H9 (cell line): ENCODE measurements around the gene RAP1GDS1. TPM values are rescaled to one million over a fixed set of nuclear protein-coding genes. Genes with fewer than 3 reads are reported as not detected.

Experiments
- DNase-seq: peaks from one replicate; pipeline ENCODE4 v3.0.0-alpha.2; 2017
- H2AFZ ChIP-seq: one replicate; pipeline ENCODE4 v1.6.1; 2013; ENCODE audit warnings: mild to moderate bottlenecking, low read length, control low read depth, moderate library complexity
- H2AK5ac ChIP-seq: 2 replicates; pipeline ENCODE4 v1.6.1; 2013; ENCODE audit warnings: low read length, control low read depth, mixed read lengths; ENCODE audit not compliant: insufficient read length
- H2BK120ac ChIP-seq: one replicate; pipeline ENCODE4 v1.6.1; 2013; ENCODE audit warnings: low read depth, mild to moderate bottlenecking, low read length, control low read depth, inconsistent platforms; ENCODE audit not compliant: poor library complexity, severe bottlenecking
- H2BK12ac ChIP-seq: 2 replicates; pipeline ENCODE4 v1.6.1; 2013; ENCODE audit warnings: low read length, control low read depth, mixed read lengths, low read depth; ENCODE audit not compliant: insufficient read length
- H2BK15ac ChIP-seq: 2 replicates; pipeline ENCODE4 v1.6.1; 2013; ENCODE audit warnings: low read depth, low read length, control low read depth
- H2BK20ac ChIP-seq: one replicate; pipeline ENCODE4 v1.6.1; 2013; ENCODE audit warnings: low read depth, mild to moderate bottlenecking, low read length, control low read depth, inconsistent platforms; ENCODE audit not compliant: poor library complexity, severe bottlenecking
- H2BK5ac ChIP-seq: 2 replicates; pipeline ENCODE4 v1.6.1; 2013; ENCODE audit warnings: low read length, control low read depth, mixed read lengths; ENCODE audit not compliant: insufficient read length
- H3K14ac ChIP-seq: 2 replicates; pipeline ENCODE4 v1.6.1; 2013; ENCODE audit warnings: low read length, control low read depth; ENCODE audit not compliant: insufficient read depth
- H3K18ac ChIP-seq: 2 replicates; pipeline ENCODE4 v1.6.1; 2013; ENCODE audit warnings: low read depth, mild to moderate bottlenecking, mixed read lengths, low read length, control low read depth; ENCODE audit not compliant: insufficient read length
- H3K23ac ChIP-seq: 2 replicates; pipeline ENCODE4 v1.6.1; 2013; ENCODE audit warnings: low read length, control low read depth, mixed read lengths, low read depth; ENCODE audit not compliant: insufficient read length
- H3K23me2 ChIP-seq: 2 replicates; pipeline ENCODE4 v1.6.1; 2013; ENCODE audit warnings: low read depth, mild to moderate bottlenecking, mixed read lengths, low read length, control low read depth; ENCODE audit not compliant: insufficient read length, poor library complexity, severe bottlenecking
- H3K27ac ChIP-seq: 2 replicates; pipeline ENCODE4 v1.5.1; 2013; ENCODE audit warnings: low read length, control low read depth, mixed read lengths, low read depth; ENCODE audit not compliant: insufficient read length
- H3K27me3 ChIP-seq: 2 replicates; pipeline ENCODE4 v1.6.1; 2013; ENCODE audit warnings: low read length, control low read depth, inconsistent platforms; ENCODE audit not compliant: insufficient read depth
- H3K4ac ChIP-seq: 2 replicates; pipeline ENCODE4 v1.6.1; 2013; ENCODE audit warnings: low read depth, mild to moderate bottlenecking, control low read depth, inconsistent platforms, low read length, moderate library complexity
- H3K4me1 ChIP-seq: 2 replicates; pipeline ENCODE4 v1.6.1; 2013; ENCODE audit warnings: low read length, control low read depth, inconsistent platforms; ENCODE audit not compliant: insufficient read depth
- H3K4me2 ChIP-seq: 2 replicates; pipeline ENCODE4 v1.6.1; 2013; ENCODE audit warnings: low read length, control low read depth, mixed read lengths; ENCODE audit not compliant: insufficient read length, insufficient read depth
- H3K56ac ChIP-seq: 2 replicates; pipeline ENCODE4 v1.6.1; 2013; ENCODE audit warnings: low read depth, mild to moderate bottlenecking, mixed read lengths, low read length, control low read depth; ENCODE audit not compliant: insufficient read length
- H3K79me1 ChIP-seq: 2 replicates; pipeline ENCODE4 v1.6.1; 2013; ENCODE audit warnings: low read depth, mild to moderate bottlenecking, moderate library complexity, low read length, control low read depth, inconsistent platforms; ENCODE audit not compliant: insufficient read depth, poor library complexity, severe bottlenecking
- H3K79me2 ChIP-seq: 2 replicates; pipeline ENCODE4 v1.6.1; 2013; ENCODE audit warnings: low read length, control low read depth, inconsistent platforms; ENCODE audit not compliant: insufficient read depth
- H3K9ac ChIP-seq: 2 replicates; pipeline ENCODE4 v1.6.1; 2013; ENCODE audit warnings: low read length, control low read depth, mixed read lengths; ENCODE audit not compliant: insufficient read length; ENCODE audit errors: extremely low read depth
- H3K9me3 ChIP-seq: one replicate; pipeline ENCODE4 v1.6.1; 2013; ENCODE audit warnings: low read depth, low read length, inconsistent platforms; ENCODE audit not compliant: control insufficient read depth
- H3T11ph ChIP-seq: one replicate; pipeline ENCODE4 v1.6.1; 2013; ENCODE audit warnings: mild to moderate bottlenecking, low read length, control low read depth, inconsistent platforms
- H4K20me1 ChIP-seq: one replicate; pipeline ENCODE4 v1.6.1; 2013; ENCODE audit not compliant: control insufficient read depth, insufficient read length, insufficient read depth
- H4K5ac ChIP-seq: 2 replicates; pipeline ENCODE4 v1.6.1; 2013; ENCODE audit warnings: low read depth, mild to moderate bottlenecking, mixed read lengths, low read length, control low read depth; ENCODE audit not compliant: insufficient read length
- H4K8ac ChIP-seq: replicated peaks from 2 replicates; pipeline ENCODE4 v1.6.1; 2013; ENCODE audit warnings: low read length, control low read depth, mixed read lengths, low read depth; ENCODE audit not compliant: insufficient read length
- H4K91ac ChIP-seq: 2 replicates; pipeline ENCODE4 v1.6.1; 2013; ENCODE audit warnings: low read depth, mild to moderate bottlenecking, moderate library complexity, mixed read lengths, low read length, control low read depth; ENCODE audit not compliant: insufficient read length
- H3K27ac Mint-ChIP-seq, 3 experiments: 2 replicates in 2 of 3; 3 replicates in 1 of 3; pipeline ENCODE4 v1.8.0; 2020 to 2021; ENCODE audit warnings: mixed read lengths in 3 of 3, mild to moderate bottlenecking in 1 of 3, moderate library complexity in 1 of 3
- H3K27me3 Mint-ChIP-seq: 2 replicates; pipeline ENCODE4 v1.8.0; 2021; ENCODE audit warnings: low read depth, mild to moderate bottlenecking, moderate library complexity, mixed read lengths
- H3K36me3 Mint-ChIP-seq, 3 experiments: 2 replicates in 2 of 3; 3 replicates in 1 of 3; pipeline ENCODE4 v1.8.0; 2020 to 2021; ENCODE audit warnings: low read depth in 3 of 3, mixed read lengths in 3 of 3; ENCODE audit not compliant: insufficient read depth in 1 of 3
- H3K4me1 Mint-ChIP-seq, 2 experiments: 2 replicates each; pipeline ENCODE4 v1.8.0; 2020; ENCODE audit warnings: mixed read lengths in 2 of 2
- H3K4me3 Mint-ChIP-seq, 2 experiments: 2 replicates in 1 of 2; 3 replicates in 1 of 2; pipeline ENCODE4 v1.8.0; 2020 to 2021; ENCODE audit warnings: mild to moderate bottlenecking in 2 of 2, mixed read lengths in 2 of 2, moderate library complexity in 1 of 2
- H3K9me3 Mint-ChIP-seq, 2 experiments: 2 replicates in 1 of 2; 3 replicates in 1 of 2; pipeline ENCODE4 v1.8.0; 2020; ENCODE audit warnings: mild to moderate bottlenecking in 2 of 2, mixed read lengths in 2 of 2, moderate library complexity in 1 of 2
- WGBS: extraction: QIAGEN DNeasy Blood & Tissue Kit; methylation state at CpG from one replicate; pipeline ENCODE4 v1.1.7; 2013; ENCODE audit warnings: missing lambda C conversion rate, low lambda C conversion rate, mixed read lengths; ENCODE audit not compliant: insufficient read length; ENCODE audit errors: extremely low coverage; 5-methylcytosine and 5-hydroxymethylcytosine counted together
- total RNA-seq: library from RNA; stranded (reverse); gene quantifications from 2 replicates; pipeline ENCODE4 v1.2.1, GENCODE V29; 2021
- TF ChIP-seq, protein P1 (sequence below): fragments of 200-600 bp; sonication (generic); conservative IDR thresholded peaks from 3 replicates; pipeline ENCODE4 v1.8.0; 2021; ENCODE audit warnings: antibody characterized with exemption, mild to moderate bottlenecking

RAP1GDS1 gene
- total RNA-seq, 1 experiment from 2014 or later, result 25.2 TPM

DNA sequence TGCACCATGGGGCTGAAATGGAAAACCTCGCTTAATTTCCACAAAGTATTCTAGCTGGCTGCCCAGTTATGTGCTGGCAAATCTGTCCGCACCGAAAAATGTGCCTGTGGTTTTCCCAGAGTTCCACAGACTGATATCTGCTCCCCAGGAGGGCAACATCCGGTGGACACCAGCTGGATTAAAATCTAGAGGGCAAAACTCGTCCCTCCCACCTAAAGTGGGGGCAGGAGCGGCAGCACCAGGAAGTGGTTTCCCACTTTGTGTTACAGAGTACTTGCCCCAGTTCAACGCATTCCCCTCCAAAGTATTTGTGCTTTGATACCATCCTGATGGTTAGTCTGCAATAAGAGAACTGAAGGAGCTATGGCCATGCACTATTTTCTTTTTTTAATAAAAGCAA, 209.6 kb downstream of the RAP1GDS1 start:
- H3K36me3 Mint-ChIP-seq, result peaks cover 4 to 18% (median 6%) of the 10 kb centered on the region in 3 experiments; a peak in 5 of 7 replicates
- no peaks in the 10 kb centered on the region for H3K79me1 ChIP-seq
- H4K20me1 ChIP-seq, result no peaks in the 10 kb centered on the region
- no peaks in the 10 kb centered on the region for H3K23me2 ChIP-seq
- no peak overlapping the region for H3K4me2 ChIP-seq
- H4K5ac ChIP-seq, result no peak overlapping the region
- no peak overlapping the region for H2AK5ac ChIP-seq
- no peak overlapping the region for H3K4me3 Mint-ChIP-seq
- DNase-seq, result no peak
- no peak overlapping the region for H3K23ac ChIP-seq
- no peak overlapping the region for H2BK120ac ChIP-seq
- no peak overlapping the region for H3T11ph ChIP-seq
- H3K4me1 Mint-ChIP-seq, result peaks cover 4 to 9% of the 10 kb centered on the region in 2 experiments; a peak in 3 of 4 replicates
- H2BK20ac ChIP-seq, result no peak overlapping the region
- no peak overlapping the region for H2BK15ac ChIP-seq
- no peaks in the 10 kb centered on the region; the same call in 1 of the 2 replicates for H3K4me1 ChIP-seq
- H3K79me2 ChIP-seq, result no peaks in the 10 kb centered on the region
- H3K27me3 ChIP-seq, result no peaks in the 10 kb centered on the region
- H3K9me3 Mint-ChIP-seq, result no peaks in the 10 kb centered on the region
- WGBS, result no CpG with 5 or more reads among the region's 7 CpGs
- no peak overlapping the region for H3K4ac ChIP-seq
- H3K14ac ChIP-seq, result no peak overlapping the region
- no peaks in the 10 kb centered on the region for H3K9me3 ChIP-seq
- no peak overlapping the region for H4K8ac ChIP-seq
- H2BK5ac ChIP-seq, result no peak overlapping the region
- no peak overlapping the region for H4K91ac ChIP-seq
- H3K56ac ChIP-seq, result no peak overlapping the region
- no peak overlapping the region for H3K18ac ChIP-seq
- no peak overlapping the region for H2AFZ ChIP-seq
- H3K27ac ChIP-seq, result no peak overlapping the region
- no peak overlapping the region for H3K9ac ChIP-seq
- TF ChIP-seq, protein P1, sequence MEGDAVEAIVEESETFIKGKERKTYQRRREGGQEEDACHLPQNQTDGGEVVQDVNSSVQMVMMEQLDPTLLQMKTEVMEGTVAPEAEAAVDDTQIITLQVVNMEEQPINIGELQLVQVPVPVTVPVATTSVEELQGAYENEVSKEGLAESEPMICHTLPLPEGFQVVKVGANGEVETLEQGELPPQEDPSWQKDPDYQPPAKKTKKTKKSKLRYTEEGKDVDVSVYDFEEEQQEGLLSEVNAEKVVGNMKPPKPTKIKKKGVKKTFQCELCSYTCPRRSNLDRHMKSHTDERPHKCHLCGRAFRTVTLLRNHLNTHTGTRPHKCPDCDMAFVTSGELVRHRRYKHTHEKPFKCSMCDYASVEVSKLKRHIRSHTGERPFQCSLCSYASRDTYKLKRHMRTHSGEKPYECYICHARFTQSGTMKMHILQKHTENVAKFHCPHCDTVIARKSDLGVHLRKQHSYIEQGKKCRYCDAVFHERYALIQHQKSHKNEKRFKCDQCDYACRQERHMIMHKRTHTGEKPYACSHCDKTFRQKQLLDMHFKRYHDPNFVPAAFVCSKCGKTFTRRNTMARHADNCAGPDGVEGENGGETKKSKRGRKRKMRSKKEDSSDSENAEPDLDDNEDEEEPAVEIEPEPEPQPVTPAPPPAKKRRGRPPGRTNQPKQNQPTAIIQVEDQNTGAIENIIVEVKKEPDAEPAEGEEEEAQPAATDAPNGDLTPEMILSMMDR, result no peak
- no peak overlapping the region for H3K27ac Mint-ChIP-seq
- H3K27me3 Mint-ChIP-seq, result no peaks in the 10 kb centered on the region; the same call in 1 of the 2 replicates
- no peak overlapping the region for H2BK12ac ChIP-seq
